GM12891 (cell line): Measurements from ENCODE around the gene EFCAB7.

Source experiments
- POLR2A ChIP-seq: IDR thresholded peaks from 2 replicates; pipeline ENCODE4 v1.6.1; 2011; ENCODE audit warnings: low read depth, low read length, control low read depth
- POLR2AphosphoS5 ChIP-seq: IDR thresholded peaks from 2 replicates; pipeline ENCODE4 v1.6.1; 2011; ENCODE audit warnings: low read depth, low read length, control low read depth
- POU2F2 ChIP-seq: IDR thresholded peaks from 2 replicates; pipeline ENCODE4 v1.6.1; 2011; ENCODE audit warnings: low read depth, mild to moderate bottlenecking, control low read depth, low read length, moderate library complexity
- SPI1 ChIP-seq: IDR thresholded peaks from 2 replicates; pipeline ENCODE4 v1.6.1; 2011; ENCODE audit warnings: low read depth, low read length, control low read depth
- TAF1 ChIP-seq: IDR thresholded peaks from 2 replicates; pipeline ENCODE4 v1.6.1; 2011; ENCODE audit warnings: low read depth, low read length, control low read depth

GRCh38 chr1:63533931-63534330 lies 10.6 kb downstream of the EFCAB7 start:
- no peak for TF ChIP-seq TAF1
- TF ChIP-seq POLR2A, result no peak
- TF ChIP-seq POLR2AphosphoS5, result no peak
- no peak for TF ChIP-seq SPI1
- no peak for TF ChIP-seq POU2F2
